Spleen (tissue), 7 donors: ENCODE measurements around the gene SLC39A13.

ENCODE experiments used
- CTCF ChIP-seq, 11 experiments: fragments of 200-600 bp in 7 of 11; fragments of 450-650 bp in 4 of 11; sonication (generic) in 4 of 11; IDR thresholded peaks in 8 of 11; conservative IDR thresholded peaks in 3 of 11; 1 replicate in 7 of 11; 2 replicates in 4 of 11; pipeline versions ENCODE4 v1.4.0 to v1.8.0; 2016 to 2021; ENCODE audit warnings: antibody characterized with exemption in 11 of 11, inconsistent platforms in 4 of 11, mild to moderate bottlenecking in 1 of 11
- POLR2A ChIP-seq, 3 donors: fragments of 450-650 bp; IDR thresholded peaks; one replicate each; pipeline ENCODE4 v1.5.1; 2017; ENCODE audit warnings: antibody characterized with exemption in 3 of 3, mild to moderate bottlenecking in 1 of 3
- donor health status: DM: no; HTN: no; CAD: no; lungs with moderate emphysema.
- donor health status: DM: no; HTN: no; CAD: no.
- donor health status: DM: no; HTN: no; CAD: no.

DNA sequence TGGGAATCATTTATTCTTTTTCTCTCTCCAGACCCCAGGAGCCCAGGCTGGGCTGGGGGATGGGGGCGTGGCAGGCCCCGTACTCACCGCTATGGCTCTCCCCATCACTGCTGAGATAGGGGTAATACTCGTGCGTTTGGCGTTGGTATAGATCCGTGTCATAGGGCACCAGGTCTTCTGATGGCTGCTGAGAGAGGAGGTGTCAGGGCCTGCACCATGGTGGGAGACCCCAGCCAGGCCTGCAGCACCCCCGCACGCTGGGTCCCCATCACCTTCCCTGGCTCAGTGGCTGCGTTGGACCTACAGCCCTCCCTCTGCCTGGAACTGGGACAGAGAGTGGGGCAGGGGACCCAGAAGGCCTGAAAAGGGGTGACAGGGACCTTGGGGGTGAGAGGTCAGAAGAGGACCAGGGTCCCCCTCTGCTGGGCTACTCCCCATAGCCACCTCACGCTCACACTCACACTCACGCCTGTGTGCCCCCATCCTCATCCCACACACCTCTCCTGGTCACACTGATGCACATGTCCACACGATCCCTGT lies 32.8 kb upstream of the SLC39A13 start:
- TF ChIP-seq CTCF (IDR thresholded peaks at IDR 0.05 in 8 of 11, conservative IDR thresholded peaks at IDR 0.05 in 3 of 11) (no peak), POLR2A (IDR thresholded peaks at IDR 0.05) (no peak)
